ENCODE results near the gene ACAD9. TPM values are rescaled to one million over a fixed set of nuclear protein-coding genes. Genes with fewer than 3 reads are reported as not detected.

ACAD9 gene
- total and polyA plus RNA-seq, 10 of the 15 experiments (the other 5 are each of a cell fraction or from before 2014, with no cell fraction given): 12.7 to 63.1 (median 43.7) TPM

DNA sequence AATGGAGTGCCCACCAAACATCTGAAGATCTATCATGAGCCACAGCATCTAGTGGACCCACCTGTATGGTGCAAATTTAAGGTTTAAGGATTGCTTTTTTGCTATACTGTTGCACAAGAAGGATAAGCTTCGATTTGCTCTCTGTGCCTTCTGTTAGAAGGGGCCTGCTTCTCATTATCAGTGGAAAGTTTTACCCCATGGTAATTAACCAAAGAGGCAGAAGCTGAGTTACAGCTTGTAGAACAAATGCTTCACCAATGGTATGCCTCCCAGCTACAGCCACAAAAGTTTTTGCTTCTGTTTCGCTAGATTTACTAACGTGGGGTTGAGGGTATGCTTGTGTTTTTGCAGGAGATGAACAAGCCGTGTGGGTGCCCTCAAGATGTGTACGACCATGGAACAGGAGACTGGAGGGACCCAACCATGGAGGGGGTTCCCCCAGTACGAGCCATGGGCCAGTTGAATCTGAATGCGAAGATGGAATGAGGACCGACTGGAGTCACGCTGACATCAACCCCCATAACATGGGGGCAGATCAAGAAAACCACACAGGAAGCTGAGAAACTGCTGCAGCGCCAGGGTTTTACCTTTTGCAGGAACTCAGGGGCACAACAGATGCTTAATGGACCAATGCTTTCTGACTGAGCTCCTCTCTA is 43.5 kb downstream of the ACAD9 start:
- no peaks in the 10 kb centered on the region for H3K79me2 ChIP-seq (ENCODE audit: control insufficient read depth, insufficient read depth, low read length)
- no peak overlapping the region for H3K9ac ChIP-seq (ENCODE audit: control insufficient read depth, insufficient read depth, low read length)
- H3K4me2 ChIP-seq (ENCODE audit: control insufficient read depth, insufficient read depth): no peak overlapping the region
- H3K4me3 ChIP-seq: no peak overlapping the region
- TF ChIP-seq RUNX3 (IDR thresholded peaks at IDR 0.05; ENCODE audit: low read length) (peak; percentile 75), POLR2A (IDR thresholded peaks at IDR 0.05; ENCODE audit: low read depth, low read length) (0 out of 2 replicates have a peak, but pooled peaks have one; percentile 19), ATF7 (IDR thresholded peaks at IDR 0.05; ENCODE audit: low read depth) (no peak)
- H3K36me3 ChIP-seq (ENCODE audit: control insufficient read depth in 2 of 2, insufficient read depth in 2 of 2, low read length in 1 of 2): no peaks in the 10 kb centered on the region
- H4K20me1 ChIP-seq (ENCODE audit: control insufficient read depth, insufficient read depth): no peaks in the 10 kb centered on the region
- FAIRE-seq (no peak), DNase-seq (ENCODE audit: low read depth, low spot score) (no peak), ATAC-seq (no peak)
- intact Hi-C loops (cut with micrococcal nuclease; ENCODE audit: unreplicated experiment) (no loop called here), in situ Hi-C loops (cut with MboI) (no loop called here)
- H2AFZ ChIP-seq (ENCODE audit: control insufficient read depth, low read depth, low read length): no peak overlapping the region
- WGBS (ENCODE audit: insufficient coverage, insufficient replicate concordance, low lambda C conversion rate, missing lambda C conversion rate): 48% methylated on average over 10 of the region's 10 CpGs
- POLR2A ChIA-PET: no interaction called here
- H3K9me3 ChIP-seq (replicated peaks; ENCODE audit: control insufficient read depth, insufficient read depth, low read length): peaks cover 4% of the 10 kb centered on the region; the same call in 1 of the 3 replicates
- H3K27me3 ChIP-seq (replicated peaks in 1 of 2; ENCODE audit: control insufficient read depth in 2 of 2, insufficient read depth in 2 of 2, low read length in 1 of 2): no peaks in the 10 kb centered on the region
- SMC1A ChIA-PET (ENCODE audit: uncharacterized antibody, unreplicated experiment): interaction anchor here (0.6 kb wide), 1 partner anchor 246 kb away, joined by 4 read pairs; no protein-coding TSS in a partner anchor
- RAD21 ChIA-PET (ENCODE audit: unreplicated experiment): no interaction called here
- no TSS peak for BruUV-seq (replicated peaks)
- peaks cover 3% of the 10 kb centered on the region; the same call in 1 of the 2 replicates for H3K4me1 ChIP-seq (ENCODE audit: control insufficient read depth, insufficient read depth, low read length)
- no peak overlapping the region for H3K27ac ChIP-seq (ENCODE audit: control insufficient read depth, insufficient read depth)
- CTCF ChIA-PET: no interaction called here

GRCh38 chr3:128923576-128923975 is 44.2 kb downstream of the ACAD9 start:
- Histone ChIP-seq H4K20me1 (ENCODE audit: control insufficient read depth, insufficient read depth) (no peaks in the 10 kb centered on the region), H3K4me3 (no peak overlapping the region), H3K27ac (ENCODE audit: control insufficient read depth, insufficient read depth) (no peak overlapping the region), H3K79me2 (ENCODE audit: control insufficient read depth, insufficient read depth, low read length) (no peaks in the 10 kb centered on the region), H3K9me3 (replicated peaks; ENCODE audit: control insufficient read depth, insufficient read depth, low read length) (peaks cover 4% of the 10 kb centered on the region; the same call in 1 of the 3 replicates), H3K4me1 (ENCODE audit: control insufficient read depth, insufficient read depth, low read length) (peaks cover 3% of the 10 kb centered on the region; the same call in 1 of the 2 replicates), H3K4me2 (ENCODE audit: control insufficient read depth, insufficient read depth) (no peak overlapping the region), H3K27me3 (replicated peaks in 1 of 2; ENCODE audit: control insufficient read depth in 2 of 2, insufficient read depth in 2 of 2, low read length in 1 of 2) (no peaks in the 10 kb centered on the region), H2AFZ (ENCODE audit: control insufficient read depth, low read depth, low read length) (no peak overlapping the region), H3K36me3 (ENCODE audit: control insufficient read depth in 2 of 2, insufficient read depth in 2 of 2, low read length in 1 of 2) (no peaks in the 10 kb centered on the region), H3K9ac (ENCODE audit: control insufficient read depth, insufficient read depth, low read length) (no peak overlapping the region)
- SMC1A ChIA-PET (ENCODE audit: uncharacterized antibody, unreplicated experiment): no interaction called here
- in situ Hi-C loops (cut with MboI): no loop called here
- ATAC-seq (no peak), DNase-seq (ENCODE audit: low read depth, low spot score) (no peak), FAIRE-seq (no peak)
- intact Hi-C loops (cut with micrococcal nuclease; ENCODE audit: unreplicated experiment): no loop called here
- WGBS (ENCODE audit: insufficient coverage, insufficient replicate concordance, low lambda C conversion rate, missing lambda C conversion rate): 50% methylated on average over 2 of the region's 2 CpGs
- no TSS peak for BruUV-seq (replicated peaks)
- CTCF ChIA-PET: interaction anchor here (1.4 kb wide), 1 partner anchor 47 kb away, joined by 3 read pairs; no protein-coding TSS in a partner anchor
- POLR2A ChIA-PET: interaction anchor here (0.9 kb wide), 1 partner anchor 10 kb away, joined by 3 read pairs; no protein-coding TSS in a partner anchor
- RAD21 ChIA-PET (ENCODE audit: unreplicated experiment): no interaction called here
- TF ChIP-seq, protein P1, sequence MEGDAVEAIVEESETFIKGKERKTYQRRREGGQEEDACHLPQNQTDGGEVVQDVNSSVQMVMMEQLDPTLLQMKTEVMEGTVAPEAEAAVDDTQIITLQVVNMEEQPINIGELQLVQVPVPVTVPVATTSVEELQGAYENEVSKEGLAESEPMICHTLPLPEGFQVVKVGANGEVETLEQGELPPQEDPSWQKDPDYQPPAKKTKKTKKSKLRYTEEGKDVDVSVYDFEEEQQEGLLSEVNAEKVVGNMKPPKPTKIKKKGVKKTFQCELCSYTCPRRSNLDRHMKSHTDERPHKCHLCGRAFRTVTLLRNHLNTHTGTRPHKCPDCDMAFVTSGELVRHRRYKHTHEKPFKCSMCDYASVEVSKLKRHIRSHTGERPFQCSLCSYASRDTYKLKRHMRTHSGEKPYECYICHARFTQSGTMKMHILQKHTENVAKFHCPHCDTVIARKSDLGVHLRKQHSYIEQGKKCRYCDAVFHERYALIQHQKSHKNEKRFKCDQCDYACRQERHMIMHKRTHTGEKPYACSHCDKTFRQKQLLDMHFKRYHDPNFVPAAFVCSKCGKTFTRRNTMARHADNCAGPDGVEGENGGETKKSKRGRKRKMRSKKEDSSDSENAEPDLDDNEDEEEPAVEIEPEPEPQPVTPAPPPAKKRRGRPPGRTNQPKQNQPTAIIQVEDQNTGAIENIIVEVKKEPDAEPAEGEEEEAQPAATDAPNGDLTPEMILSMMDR (IDR thresholded peaks at IDR 0.05 in 2 of 3, conservative IDR thresholded peaks at IDR 0.05 in 1 of 3; ENCODE audit: control insufficient read depth in 2 of 3, extremely low read depth in 1 of 3, insufficient read depth in 1 of 3, low read depth in 3 of 3, low read length in 3 of 3): no peak
- TF ChIP-seq, protein P2, sequence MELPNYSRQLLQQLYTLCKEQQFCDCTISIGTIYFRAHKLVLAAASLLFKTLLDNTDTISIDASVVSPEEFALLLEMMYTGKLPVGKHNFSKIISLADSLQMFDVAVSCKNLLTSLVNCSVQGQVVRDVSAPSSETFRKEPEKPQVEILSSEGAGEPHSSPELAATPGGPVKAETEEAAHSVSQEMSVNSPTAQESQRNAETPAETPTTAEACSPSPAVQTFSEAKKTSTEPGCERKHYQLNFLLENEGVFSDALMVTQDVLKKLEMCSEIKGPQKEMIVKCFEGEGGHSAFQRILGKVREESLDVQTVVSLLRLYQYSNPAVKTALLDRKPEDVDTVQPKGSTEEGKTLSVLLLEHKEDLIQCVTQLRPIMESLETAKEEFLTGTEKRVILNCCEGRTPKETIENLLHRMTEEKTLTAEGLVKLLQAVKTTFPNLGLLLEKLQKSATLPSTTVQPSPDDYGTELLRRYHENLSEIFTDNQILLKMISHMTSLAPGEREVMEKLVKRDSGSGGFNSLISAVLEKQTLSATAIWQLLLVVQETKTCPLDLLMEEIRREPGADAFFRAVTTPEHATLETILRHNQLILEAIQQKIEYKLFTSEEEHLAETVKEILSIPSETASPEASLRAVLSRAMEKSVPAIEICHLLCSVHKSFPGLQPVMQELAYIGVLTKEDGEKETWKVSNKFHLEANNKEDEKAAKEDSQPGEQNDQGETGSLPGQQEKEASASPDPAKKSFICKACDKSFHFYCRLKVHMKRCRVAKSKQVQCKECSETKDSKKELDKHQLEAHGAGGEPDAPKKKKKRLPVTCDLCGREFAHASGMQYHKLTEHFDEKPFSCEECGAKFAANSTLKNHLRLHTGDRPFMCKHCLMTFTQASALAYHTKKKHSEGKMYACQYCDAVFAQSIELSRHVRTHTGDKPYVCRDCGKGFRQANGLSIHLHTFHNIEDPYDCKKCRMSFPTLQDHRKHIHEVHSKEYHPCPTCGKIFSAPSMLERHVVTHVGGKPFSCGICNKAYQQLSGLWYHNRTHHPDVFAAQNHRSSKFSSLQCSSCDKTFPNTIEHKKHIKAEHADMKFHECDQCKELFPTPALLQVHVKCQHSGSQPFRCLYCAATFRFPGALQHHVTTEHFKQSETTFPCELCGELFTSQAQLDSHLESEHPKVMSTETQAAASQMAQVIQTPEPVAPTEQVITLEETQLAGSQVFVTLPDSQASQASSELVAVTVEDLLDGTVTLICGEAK (IDR thresholded peaks at IDR 0.05; ENCODE audit: borderline replicate concordance): no peak
- TF ChIP-seq FOXK2 (IDR thresholded peaks at IDR 0.05) (no peak), ZNF207 (IDR thresholded peaks at IDR 0.05; ENCODE audit: borderline replicate concordance) (no peak), PBX3 (IDR thresholded peaks at IDR 0.05; ENCODE audit: insufficient replicate concordance, low read depth, low read length) (no peak), KLF5 (IDR thresholded peaks at IDR 0.05; ENCODE audit: partially characterized antibody) (no peak)

All from GM12878 (cell line).